Measurements from ENCODE around the gene HIPK4.

GRCh38 chr19:40381321-40381720, 8.7 kb downstream of the HIPK4 start:
- TF ChIP-seq CTCF (IDR thresholded peaks at IDR 0.05) (no peak), POLR2AphosphoS5 (IDR thresholded peaks at IDR 0.05) (no peak)
